GM23338 (cell line): ENCODE results near the gene UGT1A7. TPM values are rescaled to one million over a fixed set of nuclear protein-coding genes. Genes with fewer than 3 reads are reported as not detected.

Experiments used
- ATAC-seq: fragments of 200-7000 bp; cut with Tn5 transposase; 3 replicates; pipeline ENCODE4 v1.9.1; 2020
- DNase-seq: peaks from one replicate; pipeline ENCODE4 v3.0.0-alpha.2; 2015; ENCODE audit warnings: low spot score
- H2AFZ ChIP-seq: fragments of 200-600 bp; sonication (generic); 2 replicates; pipeline ENCODE4 v1.8.0; 2016; ENCODE audit warnings: antibody characterized with exemption, mild to moderate bottlenecking, moderate library complexity
- H3F3A ChIP-seq: fragments of 200-600 bp; sonication (generic); replicated peaks from 2 replicates; pipeline ENCODE4 v1.8.0; 2017; ENCODE audit warnings: antibody characterized with exemption, mixed run types, low read depth
- H3K27ac ChIP-seq: fragments of 200-600 bp; sonication (generic); 2 replicates; pipeline ENCODE4 v1.6.1; 2016; ENCODE audit warnings: low read depth
- H3K27me3 ChIP-seq: fragments of 200-600 bp; sonication (generic); 2 replicates; pipeline ENCODE4 v1.8.0; 2016; ENCODE audit warnings: mild to moderate bottlenecking, mixed run types, moderate library complexity; ENCODE audit not compliant: insufficient read depth
- H3K36me3 ChIP-seq: fragments of 200-600 bp; sonication (generic); 2 replicates; pipeline ENCODE4 v1.8.0; 2016; ENCODE audit warnings: mild to moderate bottlenecking; ENCODE audit not compliant: insufficient read depth
- H3K4me1 ChIP-seq: fragments of 200-600 bp; sonication (generic); 2 replicates; pipeline ENCODE4 v1.8.0; 2016; ENCODE audit warnings: mild to moderate bottlenecking, moderate library complexity; ENCODE audit not compliant: insufficient read depth
- H3K4me2 ChIP-seq: fragments of 200-600 bp; sonication (generic); 2 replicates; pipeline ENCODE4 v1.7.1; 2017; ENCODE audit warnings: mixed run types
- H3K4me3 ChIP-seq: fragments of 200-600 bp; sonication (generic); 2 replicates; pipeline ENCODE4 v1.6.1; 2016; ENCODE audit warnings: mixed run types
- H3K79me2 ChIP-seq: fragments of 200-600 bp; sonication (generic); replicated peaks from 2 replicates; pipeline ENCODE4 v1.8.0; 2017; ENCODE audit warnings: mild to moderate bottlenecking; ENCODE audit not compliant: insufficient read depth
- H3K9me2 ChIP-seq: fragments of 200-600 bp; sonication (generic); 2 replicates; pipeline ENCODE4 v1.8.0; 2017; ENCODE audit not compliant: insufficient read depth
- H4K20me1 ChIP-seq: fragments of 200-600 bp; sonication (generic); replicated peaks from 2 replicates; pipeline ENCODE4 v1.8.0; 2017; ENCODE audit warnings: mild to moderate bottlenecking; ENCODE audit not compliant: insufficient read depth
- H3K27ac Mint-ChIP-seq: 2 replicates; pipeline ENCODE4 v1.8.0; 2020; ENCODE audit warnings: inconsistent platforms, mild to moderate bottlenecking, moderate library complexity, mixed read lengths
- H3K27me3 Mint-ChIP-seq: 3 replicates; pipeline ENCODE4 v1.8.0; 2022; ENCODE audit warnings: low read depth, mild to moderate bottlenecking, moderate library complexity, mixed read lengths, inconsistent platforms; ENCODE audit not compliant: insufficient read depth, poor library complexity
- H3K36me3 Mint-ChIP-seq: 3 replicates; pipeline ENCODE4 v1.8.0; 2021; ENCODE audit warnings: low read depth, mild to moderate bottlenecking, inconsistent platforms, moderate library complexity, mixed read lengths
- H3K4me1 Mint-ChIP-seq: 3 replicates; pipeline ENCODE4 v1.8.0; 2020; ENCODE audit warnings: mild to moderate bottlenecking, inconsistent platforms, mixed read lengths
- H3K4me3 Mint-ChIP-seq: 3 replicates; pipeline ENCODE4 v1.8.0; 2021; ENCODE audit warnings: moderate library complexity, mild to moderate bottlenecking, inconsistent platforms, mixed read lengths
- H3K9me3 Mint-ChIP-seq: 3 replicates; pipeline ENCODE4 v1.8.0; 2020; ENCODE audit warnings: moderate library complexity, mild to moderate bottlenecking, inconsistent platforms, mixed read lengths
- CREB1 ChIP-seq: fragments of 250-450 bp; sonication (Bioruptor Pico); IDR thresholded peaks from 2 replicates; pipeline ENCODE4 v1.5.0; 2020; ENCODE audit warnings: low read depth, mild to moderate bottlenecking, moderate library complexity
- EZH2 ChIP-seq: fragments of 200-600 bp; sonication (generic); IDR thresholded peaks from one replicate; pipeline ENCODE4 v1.8.0; 2017; ENCODE audit warnings: antibody characterized with exemption, mild to moderate bottlenecking, low read depth; ENCODE audit not compliant: unreplicated experiment
- EZH2phosphoT487 ChIP-seq: fragments of 200-600 bp; sonication (generic); IDR thresholded peaks from one replicate; pipeline ENCODE4 v1.8.1; 2018; ENCODE audit warnings: antibody characterized with exemption; ENCODE audit not compliant: unreplicated experiment
- JUNB ChIP-seq: IDR thresholded peaks from one replicate; pipeline ENCODE4 v1.6.1; 2016; ENCODE audit warnings: antibody characterized with exemption; ENCODE audit not compliant: unreplicated experiment
- NANOG ChIP-seq: IDR thresholded peaks from 2 replicates; pipeline ENCODE4 v1.6.1; 2016; ENCODE audit warnings: antibody characterized with exemption, borderline replicate concordance
- POLR2AphosphoS5 ChIP-seq: IDR thresholded peaks from 2 replicates; pipeline ENCODE4 v1.6.1; 2016; ENCODE audit warnings: antibody characterized with exemption, low read depth
- STAT1 ChIP-seq: IDR thresholded peaks from one replicate; pipeline ENCODE4 v1.6.1; 2016; ENCODE audit warnings: antibody characterized with exemption; ENCODE audit not compliant: unreplicated experiment
- ZNF114 ChIP-seq: fragments of 250-450 bp; sonication (Bioruptor Pico); IDR thresholded peaks from 2 replicates; pipeline ENCODE4 v1.5.0; 2020; ENCODE audit warnings: mild to moderate bottlenecking, moderate library complexity
- polyA plus RNA-seq: library from polyadenylated mRNA; unstranded; fragments of >200 nt; fragmentation: Nextera tagmentation; extraction: Ambion mirVana; gene quantifications from 2 replicates; pipeline ENCODE4 v1.2.1, GENCODE V29; 2016
- total RNA-seq: library from RNA; depleted of rRNA; stranded (reverse); fragments of >200 nt; shearing (Covaris generic); gene quantifications from 2 replicates; pipeline ENCODE4 v1.2.3, GENCODE V29; 2014
- TF ChIP-seq, protein P1 (sequence below): fragments of 250-450 bp; sonication (Bioruptor Pico); IDR thresholded peaks from 2 replicates; pipeline ENCODE4 v1.5.0; 2020; ENCODE audit warnings: mild to moderate bottlenecking, moderate library complexity
- TF ChIP-seq, protein P2 (sequence below), 2 experiments: fragments of 200-600 bp in 1 of 2; sonication (generic) in 1 of 2; conservative IDR thresholded peaks; 2 replicates each; pipeline versions ENCODE4 v1.5.1 to v1.6.1; 2016 to 2017; ENCODE audit warnings: antibody characterized with exemption in 2 of 2, low read depth in 2 of 2, mild to moderate bottlenecking in 2 of 2, moderate library complexity in 1 of 2

UGT1A7 gene
- total and polyA plus RNA-seq, 2 experiments from 2014 or later: not detected

DNA sequence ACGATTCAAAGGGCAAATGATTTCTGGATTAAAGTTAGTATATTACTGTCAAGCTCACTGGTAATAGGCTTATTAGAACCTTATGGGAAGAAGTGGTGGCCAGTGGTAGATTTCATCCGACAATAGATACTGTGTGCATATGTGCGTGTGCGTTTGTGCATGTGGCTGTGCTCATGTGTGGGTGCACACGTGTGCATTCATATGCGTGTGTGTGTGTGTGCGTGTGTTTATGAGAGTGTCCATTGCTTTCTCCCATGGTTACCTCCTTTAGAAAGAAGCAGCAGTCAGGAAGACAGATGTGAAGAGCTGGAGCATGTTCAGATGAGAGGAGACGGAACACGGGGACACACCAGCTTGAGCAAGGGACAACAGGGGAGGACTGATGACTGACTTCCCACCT, 87.6 kb downstream of the UGT1A7 start:
- no peak overlapping the region for H3K4me3 Mint-ChIP-seq
- Histone ChIP-seq H3K4me1 (no peaks in the 10 kb centered on the region), H3F3A (no peaks in the 10 kb centered on the region), H3K9me2 (no peaks in the 10 kb centered on the region), H3K79me2 (no peaks in the 10 kb centered on the region), H2AFZ (no peak overlapping the region), H3K4me2 (no peak overlapping the region), H3K27ac (no peak overlapping the region), H3K36me3 (no peaks in the 10 kb centered on the region), H3K4me3 (no peak overlapping the region), H3K27me3 (no peaks in the 10 kb centered on the region), H4K20me1 (no peaks in the 10 kb centered on the region)
- TF ChIP-seq STAT1 (no peak), EZH2 (no peak), ZNF114 (no peak), EZH2phosphoT487 (no peak), JUNB (no peak), CREB1 (CRISPR knock-in tag) (no peak), POLR2AphosphoS5 (no peak), NANOG (no peak)
- TF ChIP-seq, protein P1, sequence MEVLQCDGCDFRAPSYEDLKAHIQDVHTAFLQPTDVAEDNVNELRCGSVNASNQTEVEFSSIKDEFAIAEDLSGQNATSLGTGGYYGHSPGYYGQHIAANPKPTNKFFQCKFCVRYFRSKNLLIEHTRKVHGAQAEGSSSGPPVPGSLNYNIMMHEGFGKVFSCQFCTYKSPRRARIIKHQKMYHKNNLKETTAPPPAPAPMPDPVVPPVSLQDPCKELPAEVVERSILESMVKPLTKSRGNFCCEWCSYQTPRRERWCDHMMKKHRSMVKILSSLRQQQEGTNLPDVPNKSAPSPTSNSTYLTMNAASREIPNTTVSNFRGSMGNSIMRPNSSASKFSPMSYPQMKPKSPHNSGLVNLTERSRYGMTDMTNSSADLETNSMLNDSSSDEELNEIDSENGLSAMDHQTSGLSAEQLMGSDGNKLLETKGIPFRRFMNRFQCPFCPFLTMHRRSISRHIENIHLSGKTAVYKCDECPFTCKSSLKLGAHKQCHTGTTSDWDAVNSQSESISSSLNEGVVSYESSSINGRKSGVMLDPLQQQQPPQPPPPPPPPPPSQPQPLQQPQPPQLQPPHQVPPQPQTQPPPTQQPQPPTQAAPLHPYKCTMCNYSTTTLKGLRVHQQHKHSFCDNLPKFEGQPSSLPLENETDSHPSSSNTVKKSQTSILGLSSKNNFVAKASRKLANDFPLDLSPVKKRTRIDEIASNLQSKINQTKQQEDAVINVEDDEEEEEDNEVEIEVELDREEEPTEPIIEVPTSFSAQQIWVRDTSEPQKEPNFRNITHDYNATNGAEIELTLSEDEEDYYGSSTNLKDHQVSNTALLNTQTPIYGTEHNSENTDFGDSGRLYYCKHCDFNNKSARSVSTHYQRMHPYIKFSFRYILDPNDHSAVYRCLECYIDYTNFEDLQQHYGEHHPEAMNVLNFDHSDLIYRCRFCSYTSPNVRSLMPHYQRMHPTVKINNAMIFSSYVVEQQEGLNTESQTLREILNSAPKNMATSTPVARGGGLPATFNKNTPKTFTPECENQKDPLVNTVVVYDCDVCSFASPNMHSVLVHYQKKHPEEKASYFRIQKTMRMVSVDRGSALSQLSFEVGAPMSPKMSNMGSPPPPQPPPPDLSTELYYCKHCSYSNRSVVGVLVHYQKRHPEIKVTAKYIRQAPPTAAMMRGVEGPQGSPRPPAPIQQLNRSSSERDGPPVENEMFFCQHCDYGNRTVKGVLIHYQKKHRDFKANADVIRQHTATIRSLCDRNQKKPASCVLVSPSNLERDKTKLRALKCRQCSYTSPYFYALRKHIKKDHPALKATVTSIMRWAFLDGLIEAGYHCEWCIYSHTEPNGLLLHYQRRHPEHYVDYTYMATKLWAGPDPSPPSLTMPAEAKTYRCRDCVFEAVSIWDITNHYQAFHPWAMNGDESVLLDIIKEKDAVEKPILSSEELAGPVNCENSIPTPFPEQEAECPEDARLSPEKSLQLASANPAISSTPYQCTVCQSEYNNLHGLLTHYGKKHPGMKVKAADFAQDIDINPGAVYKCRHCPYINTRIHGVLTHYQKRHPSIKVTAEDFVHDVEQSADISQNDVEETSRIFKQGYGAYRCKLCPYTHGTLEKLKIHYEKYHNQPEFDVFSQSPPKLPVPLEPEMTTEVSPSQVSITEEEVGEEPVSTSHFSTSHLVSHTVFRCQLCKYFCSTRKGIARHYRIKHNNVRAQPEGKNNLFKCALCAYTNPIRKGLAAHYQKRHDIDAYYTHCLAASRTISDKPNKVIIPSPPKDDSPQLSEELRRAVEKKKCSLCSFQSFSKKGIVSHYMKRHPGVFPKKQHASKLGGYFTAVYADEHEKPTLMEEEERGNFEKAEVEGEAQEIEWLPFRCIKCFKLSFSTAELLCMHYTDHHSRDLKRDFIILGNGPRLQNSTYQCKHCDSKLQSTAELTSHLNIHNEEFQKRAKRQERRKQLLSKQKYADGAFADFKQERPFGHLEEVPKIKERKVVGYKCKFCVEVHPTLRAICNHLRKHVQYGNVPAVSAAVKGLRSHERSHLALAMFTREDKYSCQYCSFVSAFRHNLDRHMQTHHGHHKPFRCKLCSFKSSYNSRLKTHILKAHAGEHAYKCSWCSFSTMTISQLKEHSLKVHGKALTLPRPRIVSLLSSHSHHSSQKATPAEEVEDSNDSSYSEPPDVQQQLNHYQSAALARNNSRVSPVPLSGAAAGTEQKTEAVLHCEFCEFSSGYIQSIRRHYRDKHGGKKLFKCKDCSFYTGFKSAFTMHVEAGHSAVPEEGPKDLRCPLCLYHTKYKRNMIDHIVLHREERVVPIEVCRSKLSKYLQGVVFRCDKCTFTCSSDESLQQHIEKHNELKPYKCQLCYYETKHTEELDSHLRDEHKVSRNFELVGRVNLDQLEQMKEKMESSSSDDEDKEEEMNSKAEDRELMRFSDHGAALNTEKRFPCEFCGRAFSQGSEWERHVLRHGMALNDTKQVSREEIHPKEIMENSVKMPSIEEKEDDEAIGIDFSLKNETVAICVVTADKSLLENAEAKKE: no peak
- TF ChIP-seq, protein P2, sequence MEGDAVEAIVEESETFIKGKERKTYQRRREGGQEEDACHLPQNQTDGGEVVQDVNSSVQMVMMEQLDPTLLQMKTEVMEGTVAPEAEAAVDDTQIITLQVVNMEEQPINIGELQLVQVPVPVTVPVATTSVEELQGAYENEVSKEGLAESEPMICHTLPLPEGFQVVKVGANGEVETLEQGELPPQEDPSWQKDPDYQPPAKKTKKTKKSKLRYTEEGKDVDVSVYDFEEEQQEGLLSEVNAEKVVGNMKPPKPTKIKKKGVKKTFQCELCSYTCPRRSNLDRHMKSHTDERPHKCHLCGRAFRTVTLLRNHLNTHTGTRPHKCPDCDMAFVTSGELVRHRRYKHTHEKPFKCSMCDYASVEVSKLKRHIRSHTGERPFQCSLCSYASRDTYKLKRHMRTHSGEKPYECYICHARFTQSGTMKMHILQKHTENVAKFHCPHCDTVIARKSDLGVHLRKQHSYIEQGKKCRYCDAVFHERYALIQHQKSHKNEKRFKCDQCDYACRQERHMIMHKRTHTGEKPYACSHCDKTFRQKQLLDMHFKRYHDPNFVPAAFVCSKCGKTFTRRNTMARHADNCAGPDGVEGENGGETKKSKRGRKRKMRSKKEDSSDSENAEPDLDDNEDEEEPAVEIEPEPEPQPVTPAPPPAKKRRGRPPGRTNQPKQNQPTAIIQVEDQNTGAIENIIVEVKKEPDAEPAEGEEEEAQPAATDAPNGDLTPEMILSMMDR (conservative IDR thresholded peaks at IDR 0.05; ENCODE audit: low read depth in 2 of 2): no peak
- no peaks in the 10 kb centered on the region for H3K27me3 Mint-ChIP-seq
- ATAC-seq: no peak
- no peak overlapping the region for H3K27ac Mint-ChIP-seq
- DNase-seq: no peak
- no peaks in the 10 kb centered on the region; the same call in 2 of the 3 replicates for H3K36me3 Mint-ChIP-seq
- peaks cover 3% of the 10 kb centered on the region; the same call in 2 of the 3 replicates for H3K9me3 Mint-ChIP-seq
- H3K4me1 Mint-ChIP-seq: peaks cover 9% of the 10 kb centered on the region
